HG02571 (cell line): ENCODE results near the gene SHANK2.

Experiments used
- ATAC-seq: cut with Tn5 transposase; IDR thresholded peaks from one replicate; pipeline ENCODE4 v1.9.1; 2021; ENCODE audit warnings: mild to moderate bottlenecking, moderate library complexity; ENCODE audit not compliant: unreplicated experiment

SHANK2 gene

DNA sequence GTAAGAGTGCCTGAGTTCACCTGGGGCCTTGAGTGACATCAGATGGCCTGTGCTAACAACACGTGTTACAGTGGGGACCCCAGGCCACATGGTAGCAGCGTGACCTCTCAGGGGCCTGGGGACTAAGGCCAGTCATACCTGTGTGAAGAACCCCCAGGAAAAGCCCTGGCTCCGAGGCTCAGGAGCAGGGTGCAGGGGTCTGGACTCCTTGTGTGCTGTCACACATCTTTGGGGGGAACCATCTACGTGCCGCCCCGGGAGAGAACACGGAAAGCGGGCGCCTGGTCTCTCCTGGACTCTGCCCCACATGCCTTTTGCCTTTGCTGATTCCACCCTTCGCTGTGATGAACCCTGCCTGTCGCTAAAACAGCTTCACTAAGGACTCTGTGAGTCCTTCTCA is 48.7 kb downstream of the SHANK2 start:
- no peak for ATAC-seq

DNA sequence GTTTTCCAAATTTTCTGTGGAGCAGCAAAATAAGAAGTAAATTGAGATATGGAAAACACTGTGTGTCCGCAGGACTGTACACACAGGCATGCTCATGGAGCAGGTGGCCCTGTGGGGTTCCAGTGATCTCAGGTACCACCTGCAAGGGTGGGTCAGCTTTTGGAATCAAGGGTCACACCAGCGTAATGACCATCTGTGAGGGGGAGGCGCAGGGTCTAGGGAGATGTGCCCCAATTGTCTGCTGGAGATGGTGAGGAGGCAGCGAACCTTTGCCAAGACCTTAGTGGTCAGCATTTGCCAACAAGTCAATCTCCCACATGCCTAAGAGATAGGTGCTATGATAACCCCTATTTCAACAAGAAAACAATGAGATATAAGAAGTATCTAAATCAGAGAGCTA is 49.4 kb downstream of the SHANK2 start:
- ATAC-seq = no peak

DNA sequence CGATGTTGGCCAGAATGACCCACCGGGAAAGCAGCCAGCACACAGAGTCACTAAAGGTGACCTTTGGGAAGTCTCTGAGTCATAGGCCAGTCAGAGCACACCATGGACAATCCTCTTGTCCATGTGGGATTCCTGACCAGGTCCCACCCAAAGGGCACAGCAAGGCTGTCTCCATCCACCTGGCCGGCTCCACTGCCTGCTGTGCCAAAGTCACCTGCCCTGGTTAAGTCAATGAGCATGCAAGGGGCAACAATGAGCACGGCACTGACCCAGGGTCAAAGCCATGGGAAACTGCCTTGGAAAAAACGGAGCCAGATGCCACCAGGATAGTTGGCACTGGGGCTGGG is 49.8 kb downstream of the SHANK2 start:
- no peak for ATAC-seq
